NCI-H510A (cell line): Measurements from ENCODE around the gene PBX3.

Experiments used
- DNase-seq: peaks from one replicate; lab custom pipeline; 2025; lab: John Stamatoyannopoulos, UW

Gene PBX3

GRCh38 chr9:125949703-125950460 lies 202.7 kb downstream of the PBX3 start:
- DNase-seq = no peak

- DNase-seq = no peak
Observed at GRCh38 chr9:125950880-125951471, 203.8 kb downstream of the PBX3 start.

- no peak for DNase-seq
Observed at GRCh38 chr9:125953314-125954019, 206.3 kb downstream of the PBX3 start.

- DNase-seq = no peak
Observed at GRCh38 chr9:125956102-125956501, 208.9 kb downstream of the PBX3 start.

GRCh38 chr9:125959315-125959714 lies 212.1 kb downstream of the PBX3 start:
- no peak for DNase-seq

- DNase-seq = no peak
Observed at GRCh38 chr9:125959951-125960619, 212.9 kb downstream of the PBX3 start.

GRCh38 chr9:125960626-125961025 lies 213.5 kb downstream of the PBX3 start:
- no peak for DNase-seq

- no peak for DNase-seq
Observed at GRCh38 chr9:125961072-125961471, 213.9 kb downstream of the PBX3 start.

- no peak for DNase-seq
Observed at GRCh38 chr9:125963932-125964331, 216.8 kb downstream of the PBX3 start.

- no peak for DNase-seq
Observed at GRCh38 chr9:125964702-125965225, 217.6 kb downstream of the PBX3 start.

- no peak for DNase-seq
Observed at GRCh38 chr9:125965477-125965876, 218.3 kb downstream of the PBX3 start.

GRCh38 chr9:125966466-125966865 lies 219.3 kb downstream of the PBX3 start:
- no peak for DNase-seq

GRCh38 chr9:125966959-125967711 lies 220.0 kb downstream of the PBX3 start:
- DNase-seq = no peak

GRCh38 chr9:125968714-125969374 lies 221.7 kb downstream of the PBX3 start:
- DNase-seq = no peak

GRCh38 chr9:125969462-125969861 lies 222.3 kb downstream of the PBX3 start:
- no peak for DNase-seq

GRCh38 chr9:125969868-125970267 lies 222.7 kb downstream of the PBX3 start:
- DNase-seq = no peak

- no peak for DNase-seq
Observed at GRCh38 chr9:125970340-125970739, 223.2 kb downstream of the PBX3 start.

GRCh38 chr9:125971050-125971449 lies 223.9 kb downstream of the PBX3 start:
- DNase-seq = no peak

GRCh38 chr9:125972012-125972729 lies 225.0 kb downstream of the PBX3 start:
- DNase-seq = no peak

- no peak for DNase-seq
Observed at GRCh38 chr9:125973547-125973946, 226.4 kb downstream of the PBX3 start.
